GM21381 (cell line): ENCODE results near the gene PTPN5.
A peak's percentile ranks its signal among the peaks of the same experiment; 100 is the strongest.
"Not testable (repeated sequence)": the region's sequence is repeated elsewhere in the genome, so short reads cannot be mapped to it uniquely, and the experiment has no call there.

Experiments
- ATAC-seq: cut with Tn5 transposase; IDR thresholded peaks from one replicate; pipeline ENCODE4 v1.9.1; 2021; ENCODE audit warnings: mild to moderate bottlenecking, moderate library complexity; ENCODE audit not compliant: unreplicated experiment

PTPN5 gene

GRCh38 chr11:18791207-18791968, at the start of gene PTPN5:
TSS of gene PTPN5 (minus strand) at chr11:18791798. CDS start at chr11:18771958, 19,840 bp downstream.
- ATAC-seq: no peak

- ATAC-seq: no peak
Observed at GRCh38 chr11:18836417-18836816, 44.8 kb upstream of the PTPN5 start.

GRCh38 chr11:18834754-18835466, 43.3 kb upstream of the PTPN5 start:
- ATAC-seq: no peak

GRCh38 chr11:18820160-18820559, 28.6 kb upstream of the PTPN5 start:
- not testable (repeated sequence) for ATAC-seq

GRCh38 chr11:18804199-18804999, 12.8 kb upstream of the PTPN5 start:
- no peak for ATAC-seq

GRCh38 chr11:18802381-18803257, 11.0 kb upstream of the PTPN5 start:
- ATAC-seq: no peak

- no peak for ATAC-seq
Observed at GRCh38 chr11:18798799-18799469, 7.3 kb upstream of the PTPN5 start.

GRCh38 chr11:18794956-18795355, 3.4 kb upstream of the PTPN5 start:
- no peak for ATAC-seq

GRCh38 chr11:18792827-18793226, 1.2 kb upstream of the PTPN5 start:
- ATAC-seq: no peak

- no peak for ATAC-seq
Observed at GRCh38 chr11:18791969-18792628, 501 bp upstream of the PTPN5 start.

GRCh38 chr11:18790883-18791206, 753 bp downstream of the PTPN5 start:
- no peak for ATAC-seq

- no peak for ATAC-seq
Observed at GRCh38 chr11:18789942-18790341, 1.7 kb downstream of the PTPN5 start.

GRCh38 chr11:18785411-18785810, 6.2 kb downstream of the PTPN5 start:
- ATAC-seq: no peak

- ATAC-seq: no peak
Observed at GRCh38 chr11:18780896-18781295, 10.7 kb downstream of the PTPN5 start.

GRCh38 chr11:18780329-18780728, 11.3 kb downstream of the PTPN5 start:
- ATAC-seq: no peak

- no peak for ATAC-seq
Observed at GRCh38 chr11:18778468-18778867, 13.1 kb downstream of the PTPN5 start.

- ATAC-seq: no peak
Observed at GRCh38 chr11:18776324-18776723, 15.3 kb downstream of the PTPN5 start.

GRCh38 chr11:18775492-18776292, 15.9 kb downstream of the PTPN5 start:
- ATAC-seq: peak; percentile 82

- ATAC-seq: no peak
Observed at GRCh38 chr11:18774801-18775200, 16.8 kb downstream of the PTPN5 start.
